Tibial artery (tissue), 4 donors: Measurements from ENCODE around the gene ZFYVE21.

Experiments
- DNase-seq, 2 donors: peaks; one replicate each; pipeline ENCODE4 v3.0.0-alpha.2; 2019
- H3K27ac ChIP-seq, 2 donors: fragments of 200-600 bp; sonication (generic) in 1 of 2; 1 replicate in 1 of 2; 2 replicates in 1 of 2; pipeline ENCODE4 v1.5.1; 2018 to 2019; ENCODE audit warnings: mild to moderate bottlenecking in 1 of 2
- H3K27me3 ChIP-seq, 2 donors: fragments of 200-600 bp; sonication (generic) in 1 of 2; one replicate each; pipeline versions ENCODE4 v1.5.1 to v1.6.0; 2016 to 2019
- H3K36me3 ChIP-seq, 3 donors: fragments of 200-600 bp; sonication (generic) in 2 of 3; one replicate each; pipeline ENCODE4 v1.5.1; 2016 to 2019; ENCODE audit warnings: mild to moderate bottlenecking in 2 of 3
- H3K4me1 ChIP-seq, 4 donors: fragments of 200-600 bp; sonication (generic) in 2 of 4; 1 replicate in 3 of 4; 2 replicates in 1 of 4; pipeline ENCODE4 v1.5.1; 2016 to 2019
- H3K4me3 ChIP-seq, 2 donors: fragments of 200-600 bp; sonication (generic) in 1 of 2; 1 replicate in 1 of 2; 2 replicates in 1 of 2; pipeline ENCODE4 v1.5.1; 2018 to 2019; ENCODE audit warnings: mild to moderate bottlenecking in 2 of 2
- H3K9me3 ChIP-seq, 3 donors: fragments of 200-600 bp; sonication (generic) in 1 of 3; one replicate each; pipeline ENCODE4 v1.5.1; 2016 to 2019
- CTCF ChIP-seq, 2 experiments: fragments of 200-600 bp in 1 of 2; fragments of 450-650 bp in 1 of 2; IDR thresholded peaks; one replicate each; pipeline ENCODE4 v1.5.1; 2017 to 2019; ENCODE audit warnings: antibody characterized with exemption in 2 of 2, mild to moderate bottlenecking in 1 of 2, moderate library complexity in 1 of 2
- intact Hi-C: fragments of 100-400 bp; cut with DNase I; formaldehyde crosslinking; loops from one replicate; pipeline ENCODE4 v1.15.0; 2023; ENCODE audit warnings: low total_unique reads

Gene ZFYVE21

GRCh38 chr14:103735815-103736545 lies 20.4 kb downstream of the ZFYVE21 start:
- no peak overlapping the region for H3K4me3 ChIP-seq
- peak overlapping the region; percentile 83 to 84 for H3K27ac ChIP-seq
- TF ChIP-seq CTCF (IDR thresholded peaks at IDR 0.05) = no peak
- peaks cover 29 to 76% (median 60%) of the 10 kb centered on the region in 3 donors for H3K36me3 ChIP-seq
- peak in 1 of 2 donors; percentile 64 for DNase-seq
- no peaks in the 10 kb centered on the region for H3K9me3 ChIP-seq
- no peaks in the 10 kb centered on the region for H3K27me3 ChIP-seq
- H3K4me1 ChIP-seq = peaks cover 0 to 37% (median 32%) of the 10 kb centered on the region in 4 donors
- intact Hi-C loops = loop anchor here (10.0 kb wide), 1 partner anchor 131 kb away; no protein-coding TSS in a partner anchor

- Histone ChIP-seq H3K9me3 (no peaks in the 10 kb centered on the region), H3K4me3 (no peak overlapping the region), H3K27ac (peak overlapping the region; percentile 83 to 84), H3K4me1 (peaks cover 0 to 37% (median 32%) of the 10 kb centered on the region in 4 donors), H3K27me3 (no peaks in the 10 kb centered on the region), H3K36me3 (peaks cover 26 to 76% (median 54%) of the 10 kb centered on the region in 3 donors)
- peak; percentile 82 to 84 for DNase-seq
- intact Hi-C loops = loop anchor here (10.0 kb wide), 1 partner anchor 132 kb away; no protein-coding TSS in a partner anchor
- TF ChIP-seq CTCF (IDR thresholded peaks at IDR 0.05) = no peak
These were observed 21.2 kb downstream of the ZFYVE21 start for GRCh38 chr14:103736546-103737431.

- H3K27ac ChIP-seq = peak overlapping the region; percentile 83 to 84
- peaks cover 18 to 76% (median 47%) of the 10 kb centered on the region in 3 donors for H3K36me3 ChIP-seq
- no peak for TF ChIP-seq CTCF (IDR thresholded peaks at IDR 0.05)
- no peaks in the 10 kb centered on the region for H3K27me3 ChIP-seq
- no peaks in the 10 kb centered on the region for H3K9me3 ChIP-seq
- H3K4me3 ChIP-seq = no peak overlapping the region
- intact Hi-C loops = loop anchor here (10.0 kb wide), 1 partner anchor 133 kb away; no protein-coding TSS in a partner anchor
- peak in 1 of 2 donors; percentile 69 for DNase-seq
- H3K4me1 ChIP-seq = peaks cover 0 to 37% (median 32%) of the 10 kb centered on the region in 4 donors
These were observed 21.9 kb downstream of the ZFYVE21 start for GRCh38 chr14:103737432-103738045.

GRCh38 chr14:103738166-103738565 lies 22.6 kb downstream of the ZFYVE21 start:
- Histone ChIP-seq H3K27me3 (no peaks in the 10 kb centered on the region), H3K27ac (peak overlapping the region in 1 of 2 donors; percentile 2), H3K4me3 (no peak overlapping the region), H3K9me3 (no peaks in the 10 kb centered on the region), H3K4me1 (peaks cover 0 to 37% (median 32%) of the 10 kb centered on the region in 4 donors), H3K36me3 (peaks cover 13 to 72% (median 41%) of the 10 kb centered on the region in 3 donors)
- DNase-seq = peak in 1 of 2 donors; percentile 37
- TF ChIP-seq CTCF (IDR thresholded peaks at IDR 0.05) = no peak
- intact Hi-C loops = loop anchor here (10.0 kb wide), 1 partner anchor 133 kb away; no protein-coding TSS in a partner anchor
